Effector CD4-positive, alpha-beta T cell (primary cell): ENCODE data around the gene STX3.
A peak's percentile ranks its signal among the peaks of the same experiment; 100 is the strongest.
"Not testable (repeated sequence)": the region's sequence is repeated elsewhere in the genome, so short reads cannot be mapped to it uniquely, and the experiment has no call there.

Experiments
- DNase-seq: peaks from one replicate; pipeline ENCODE4 v3.0.0-alpha.2; 2020

Gene STX3

GRCh38 chr11:59792507-59792906, 37.3 kb downstream of the STX3 start:
- DNase-seq, result no peak

- DNase-seq, result no peak
These were observed 39.2 kb downstream of the STX3 start for GRCh38 chr11:59794417-59794816.

DNA sequence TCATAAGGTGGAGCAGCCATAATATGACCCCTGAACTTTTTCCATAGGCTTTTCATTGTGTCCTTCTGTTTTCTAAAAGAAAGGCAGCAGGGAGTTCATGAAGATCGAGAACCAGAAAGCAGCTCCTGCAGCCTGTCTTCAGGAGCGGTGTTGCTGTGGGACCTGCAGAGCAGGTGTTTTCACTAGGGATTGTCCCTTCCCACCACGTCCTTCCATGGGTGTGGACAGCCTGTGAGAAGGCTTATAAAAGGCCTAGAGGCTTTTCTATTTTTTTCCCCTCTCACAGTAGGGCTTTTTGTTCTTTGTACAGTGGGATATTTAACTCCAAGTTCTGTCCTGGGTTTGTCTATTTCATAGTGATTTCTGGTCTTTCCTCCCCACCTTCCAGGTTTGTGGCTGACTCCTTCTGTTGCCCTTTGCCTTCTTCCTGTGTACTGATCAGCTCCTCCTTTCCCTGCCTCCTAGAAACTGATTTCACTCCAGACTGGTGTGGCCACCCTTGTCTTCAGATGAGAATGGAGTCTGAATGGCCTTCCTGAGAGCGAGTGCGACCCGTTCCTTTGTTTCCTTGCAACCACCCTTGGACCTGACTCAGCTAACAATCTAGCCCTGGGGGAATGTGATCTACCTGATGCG, 45.3 kb downstream of the STX3 start:
- no peak for DNase-seq

DNA sequence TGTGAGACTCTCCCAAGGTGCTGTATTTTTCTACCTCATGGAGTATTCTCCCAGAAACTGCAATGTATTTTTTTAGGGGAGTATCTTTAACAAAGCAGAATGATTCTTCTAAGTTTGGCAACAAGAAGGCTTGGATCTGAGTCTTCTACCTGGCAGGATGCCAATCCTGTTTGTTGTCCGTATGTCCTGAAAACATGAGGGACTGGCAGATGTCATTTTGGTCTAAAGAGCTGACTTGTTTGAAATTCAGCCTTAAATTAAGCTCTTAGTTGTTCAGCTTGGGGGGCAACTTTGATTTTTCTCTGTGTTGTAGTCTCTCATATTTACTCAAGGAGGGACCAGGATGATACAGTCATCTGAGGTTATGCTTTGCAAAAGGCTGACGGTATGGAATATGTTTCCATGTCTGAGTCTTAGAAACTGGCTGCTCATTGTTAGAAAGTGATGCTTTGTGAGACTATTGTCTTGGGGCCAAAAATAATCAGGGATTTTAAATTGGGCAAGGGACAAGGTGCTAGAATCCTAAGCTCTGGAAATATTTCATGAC, 46.1 kb downstream of the STX3 start:
- no peak for DNase-seq

DNA sequence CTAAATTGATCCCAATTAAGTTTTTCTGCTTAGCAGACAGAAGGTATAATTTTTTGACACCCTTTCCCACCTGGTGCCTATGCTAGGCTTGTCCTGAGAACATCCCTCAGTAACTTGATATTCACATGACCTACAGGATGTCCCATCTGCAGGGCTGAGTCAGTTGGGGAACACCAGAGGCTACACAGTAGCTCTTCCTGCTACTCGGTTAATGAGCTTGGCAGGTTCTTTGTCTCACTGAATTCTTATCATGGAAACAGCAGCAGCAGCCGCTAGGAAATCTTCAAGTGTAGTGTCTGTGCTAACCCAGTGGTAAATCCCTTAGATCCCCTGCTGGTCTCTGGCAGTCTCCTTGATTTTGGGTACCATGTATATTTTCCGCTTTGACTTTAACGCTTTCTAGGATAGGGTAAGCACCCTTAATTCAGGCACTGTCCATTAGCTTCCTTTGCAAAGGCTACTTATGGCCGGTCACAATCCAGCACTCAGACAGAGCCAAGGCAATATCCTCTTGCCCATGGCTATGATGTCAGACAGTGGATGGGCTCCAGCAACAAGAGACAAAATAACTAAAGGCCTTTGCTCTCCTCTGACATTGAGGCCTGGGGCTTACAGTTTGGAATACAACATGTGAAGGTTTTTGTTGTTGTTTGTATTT, 46.9 kb downstream of the STX3 start:
- DNase-seq, result no peak

DNA sequence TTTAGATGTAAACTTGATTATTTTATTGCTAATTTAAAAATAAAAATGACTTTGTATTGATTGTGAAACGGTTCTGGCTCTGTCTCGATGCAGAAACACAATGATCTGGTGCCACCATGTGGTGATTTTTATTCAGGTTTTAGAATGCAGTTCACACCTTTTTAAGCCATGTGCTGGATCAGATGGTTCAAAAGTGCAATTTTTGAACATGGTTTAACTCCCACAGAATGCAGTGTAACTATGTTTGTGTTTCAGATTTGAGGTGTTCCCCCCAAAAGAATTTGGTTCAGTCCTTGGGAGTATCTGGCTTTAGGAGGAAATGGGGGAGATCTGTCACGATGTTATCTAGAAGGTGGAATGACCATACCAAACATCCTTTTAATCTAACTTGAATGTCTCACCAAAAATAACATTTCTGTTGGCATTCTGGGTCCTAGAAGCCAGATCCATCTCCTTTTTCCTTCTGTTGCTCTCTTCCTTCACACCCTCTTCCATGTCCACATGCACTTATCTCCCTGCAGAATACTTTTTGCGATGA, 47.5 kb downstream of the STX3 start:
- DNase-seq, result peak; percentile 49

DNA sequence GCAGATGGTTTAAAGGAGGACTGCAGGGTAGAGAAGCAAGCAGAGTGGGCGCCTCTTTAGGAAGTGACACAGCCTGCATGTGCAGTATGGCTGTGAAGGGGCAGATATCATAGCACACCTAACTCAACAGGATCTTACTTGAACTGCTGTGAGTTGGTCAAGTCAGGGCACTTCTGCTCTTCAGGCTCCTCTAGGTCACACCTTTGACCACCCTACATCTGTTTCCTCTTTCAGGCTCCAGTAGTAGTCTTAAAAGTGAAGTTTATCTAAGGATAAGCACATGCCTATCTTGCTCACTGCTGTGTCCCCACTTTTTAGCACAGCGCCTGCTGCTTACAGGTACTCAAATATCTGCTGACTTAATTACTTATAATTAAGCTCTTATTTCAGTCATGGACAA, 48.9 kb downstream of the STX3 start:
- no peak for DNase-seq

DNA sequence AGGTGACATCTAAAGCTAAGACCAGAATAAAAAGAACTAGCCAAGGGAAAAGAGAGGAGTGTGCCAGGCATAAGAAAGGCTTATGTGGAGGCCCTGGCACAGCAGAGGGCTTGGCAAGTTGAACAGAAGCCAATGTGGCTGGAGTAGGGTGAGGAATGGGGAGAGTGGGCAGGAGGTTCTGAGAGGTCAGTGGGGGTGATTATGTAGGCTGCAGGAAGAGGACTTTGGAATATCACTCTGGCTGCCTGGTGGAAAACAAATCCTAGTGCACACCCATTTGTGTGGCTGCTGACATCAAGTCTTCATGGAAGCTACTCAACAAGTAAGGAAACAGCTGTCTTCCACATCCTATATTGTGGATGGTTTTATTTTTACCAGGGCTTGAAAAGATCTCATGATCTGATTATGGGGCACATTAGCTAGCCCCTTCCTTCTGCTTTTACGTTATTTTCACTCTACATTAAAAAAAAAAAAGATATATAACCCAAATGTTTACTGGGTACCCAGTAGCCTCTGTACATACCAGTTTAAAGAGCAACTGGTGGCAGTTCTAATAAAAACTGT, 52.0 kb downstream of the STX3 start:
- no peak for DNase-seq

GRCh38 chr11:59810189-59810910, 55.2 kb downstream of the STX3 start, which contains the start of gene MRPL16:
Gene MRPL16, minus strand, starts transcription at chr11:59810778. Its CDS starts 120 bp downstream, at chr11:59810658.
- DNase-seq, result peak; percentile 85

DNA sequence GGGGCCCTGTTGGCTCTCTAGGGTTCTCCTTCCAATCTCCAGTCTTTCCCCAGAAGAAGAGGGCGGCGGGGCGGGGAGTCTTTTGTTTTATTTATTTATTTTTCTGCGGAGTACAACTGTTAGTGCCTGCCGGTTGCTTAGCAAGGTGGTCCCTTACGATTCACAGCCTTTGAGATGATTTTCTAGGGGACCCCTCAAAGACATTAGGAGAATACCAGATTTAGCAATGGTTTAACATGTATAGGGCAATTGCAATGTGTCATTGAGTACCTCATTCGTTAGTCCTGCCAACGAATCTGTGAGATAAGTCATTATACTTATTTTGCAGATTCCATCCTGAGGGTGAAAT, 55.7 kb downstream of the STX3 start:
- DNase-seq, result no peak

GRCh38 chr11:59812220-59812619, 57.0 kb downstream of the STX3 start:
- DNase-seq, result no peak

DNA sequence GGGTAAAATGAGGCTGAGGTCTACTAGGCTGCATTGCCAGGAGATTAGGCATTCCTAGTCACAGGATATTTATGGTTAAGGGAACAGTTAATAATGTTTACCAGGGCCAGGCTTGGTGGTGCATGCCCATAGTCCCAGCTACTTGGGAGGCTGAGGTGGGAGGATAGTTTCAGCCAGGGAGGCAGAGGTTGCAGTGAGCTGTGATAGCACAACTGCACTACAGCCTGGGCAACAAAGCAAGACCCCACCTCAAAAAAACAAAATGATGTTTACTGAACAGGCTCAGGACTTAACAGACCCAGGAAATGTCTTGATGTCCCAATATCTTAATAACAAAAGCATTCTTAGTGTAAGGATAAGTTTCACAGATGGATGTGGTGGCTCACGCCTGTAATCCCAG, 58.2 kb downstream of the STX3 start:
- DNase-seq, result no peak

GRCh38 chr11:59814021-59814420, 58.8 kb downstream of the STX3 start:
- no peak for DNase-seq

DNA sequence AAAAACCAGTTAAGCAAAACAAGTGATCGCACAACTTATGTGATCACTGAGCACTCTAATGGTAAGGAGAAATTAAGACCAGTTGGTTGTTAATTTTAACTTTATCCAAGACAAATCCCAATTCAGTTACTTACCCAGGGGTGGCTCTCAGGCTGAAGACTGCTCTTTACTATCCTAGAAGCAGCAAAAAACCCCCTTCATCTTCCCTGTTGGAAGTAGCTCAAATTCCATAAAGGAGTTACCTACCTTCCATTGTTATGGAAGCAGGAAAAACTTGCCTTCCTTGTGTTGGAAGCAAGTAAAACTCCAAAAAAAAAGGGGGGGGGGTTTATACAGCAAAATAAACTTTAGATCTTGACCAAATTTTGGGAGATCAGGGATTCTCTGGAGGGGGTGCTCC, 60.6 kb downstream of the STX3 start:
- DNase-seq, result no peak

DNA sequence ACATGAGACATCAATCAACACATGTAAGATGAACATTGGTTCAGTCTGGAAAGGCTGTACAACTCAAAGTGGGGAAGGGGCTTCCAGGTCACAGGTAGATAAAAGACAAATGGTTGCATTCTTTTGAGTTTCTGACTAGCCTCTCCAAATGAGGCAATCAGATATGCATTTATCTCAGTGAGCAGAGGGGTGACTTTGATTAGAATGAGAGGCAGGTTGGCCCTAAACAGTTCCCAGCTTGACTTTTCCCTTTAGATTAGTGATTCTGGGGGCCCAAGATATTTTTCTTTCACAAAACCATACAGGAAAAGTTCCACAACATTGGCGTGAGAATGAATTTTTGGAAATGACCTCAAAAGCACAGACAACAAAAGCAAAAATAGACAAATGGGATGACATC, 61.3 kb downstream of the STX3 start:
- not testable (repeated sequence) for DNase-seq

- no peak for DNase-seq
These were observed 63.4 kb downstream of the STX3 start for GRCh38 chr11:59818572-59818971.

- peak; percentile 8 for DNase-seq
These were observed 67.9 kb downstream of the STX3 start for GRCh38 chr11:59822989-59823566.

DNA sequence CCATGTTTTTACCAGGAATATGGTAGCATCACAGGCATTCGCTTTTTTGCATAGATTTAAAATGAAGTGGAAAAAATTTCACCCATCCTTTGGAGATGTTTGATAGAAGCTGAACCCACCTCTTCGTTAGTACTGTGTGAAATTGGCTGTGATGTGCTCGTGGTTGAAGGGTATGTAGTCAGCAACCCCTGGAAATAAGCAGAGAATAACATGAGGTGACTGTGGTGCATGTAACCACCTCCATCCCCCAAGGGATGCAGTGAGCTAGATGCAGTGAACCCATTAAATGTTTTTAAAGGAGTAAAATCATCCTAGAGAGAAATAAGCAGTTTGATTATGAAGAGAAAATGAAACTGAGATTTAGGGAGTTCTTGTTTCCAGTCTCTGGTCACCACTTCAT, 74.2 kb downstream of the STX3 start:
- no peak for DNase-seq

- no peak for DNase-seq
These were observed 78.4 kb downstream of the STX3 start for GRCh38 chr11:59833602-59834001.

- no peak for DNase-seq
These were observed 84.4 kb downstream of the STX3 start for GRCh38 chr11:59839615-59840014.

DNA sequence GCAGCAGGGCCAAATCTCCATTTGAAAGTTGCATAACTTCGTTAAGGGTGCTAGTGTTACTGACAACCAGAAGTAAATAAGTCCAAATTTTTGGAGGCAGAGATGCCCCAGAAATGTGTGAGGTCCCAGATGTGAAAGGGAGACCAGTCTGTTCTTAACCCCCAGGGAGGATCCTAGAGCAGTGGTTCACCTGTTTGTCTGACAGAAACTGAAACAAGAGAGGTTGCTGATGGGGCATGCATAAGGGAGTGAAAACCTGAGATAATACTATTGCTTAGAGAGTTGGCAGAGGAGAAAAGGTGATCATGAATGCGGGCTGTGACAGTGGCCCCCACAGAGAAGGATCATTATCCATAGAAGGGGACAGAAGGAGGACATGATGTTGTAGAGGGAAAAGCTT, 86.3 kb downstream of the STX3 start:
- DNase-seq, result no peak

- no peak for DNase-seq
These were observed 87.1 kb downstream of the STX3 start for GRCh38 chr11:59842316-59842715.

DNA sequence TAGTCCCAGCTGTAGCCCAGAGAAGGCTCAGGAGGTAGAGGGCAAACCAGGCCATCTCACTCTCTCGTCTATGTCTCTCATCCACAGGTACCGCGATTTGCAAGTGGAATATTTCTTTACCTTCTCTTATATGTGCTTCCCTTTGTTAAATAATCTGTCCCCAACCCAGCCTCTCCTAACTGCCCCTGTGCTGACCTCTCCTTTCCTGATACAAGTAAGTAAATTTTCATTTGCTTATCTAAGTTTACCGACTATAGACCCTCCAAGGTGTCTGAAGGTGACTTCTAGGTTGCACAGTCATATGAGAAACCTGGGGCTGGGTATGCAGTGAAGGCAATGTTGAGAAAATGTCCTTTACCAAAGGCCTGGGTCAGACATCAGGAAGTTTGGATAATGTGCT, 90.2 kb downstream of the STX3 start, which contains the start of gene CBLIF:
TSS of gene CBLIF (minus strand) at position 101 of the 400 bp plus-strand sequence. CDS start at position 55, 46 bp downstream.
- no peak for DNase-seq
